Measurements from ENCODE around the gene MBP. TPM values are rescaled to one million over a fixed set of nuclear protein-coding genes. Genes with fewer than 3 reads are reported as not detected.

The MBP gene
- total and polyA plus RNA-seq, 2 donors from 2014 or later = 15.1 to 61.2 TPM

DNA sequence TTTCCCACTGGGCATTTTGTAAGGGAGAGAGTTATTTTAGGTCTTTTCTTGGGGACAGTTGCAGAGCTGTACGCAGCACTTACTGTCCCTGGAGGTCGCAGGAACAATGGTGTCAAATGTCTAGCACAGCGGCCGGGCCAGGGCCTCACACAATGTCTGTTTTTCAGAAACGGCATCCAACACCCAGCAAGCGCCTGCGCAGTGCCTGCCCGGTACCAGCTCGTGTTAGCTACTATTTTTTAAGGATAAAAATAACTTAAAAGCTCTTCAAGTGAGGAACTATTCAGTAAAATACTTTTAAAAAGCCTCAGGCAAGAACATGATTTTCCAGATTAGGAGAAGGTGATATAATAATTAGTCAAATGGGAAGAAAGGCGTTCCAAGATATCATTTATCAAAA lies 90.0 kb downstream of the MBP start:
- intact Hi-C loops (cut with DNase I) = no loop called here
- H3K27me3 ChIP-seq (ENCODE audit: control insufficient read depth, insufficient read depth, low read length) = no peaks in the 10 kb centered on the region
- H3K9ac ChIP-seq (ENCODE audit: low read length in 3 of 3) = no peak overlapping the region
- no peak for FAIRE-seq
- peaks cover 0 to 5% (median 0%) of the 10 kb centered on the region in 3 donors for H3K4me1 ChIP-seq (ENCODE audit: control insufficient read depth in 2 of 3, insufficient read depth in 2 of 3, low read depth in 1 of 3, low read length in 3 of 3)
- H3K27ac ChIP-seq (ENCODE audit: low read depth in 2 of 2, low read length in 2 of 2) = no peak overlapping the region
- H3K36me3 ChIP-seq (ENCODE audit: control insufficient read depth in 2 of 3, insufficient read depth in 3 of 3, low read length in 3 of 3) = peaks cover 0 to 2% (median 0%) of the 10 kb centered on the region in 3 donors
- DNase-seq = no peak
- TF ChIP-seq, protein P1, sequence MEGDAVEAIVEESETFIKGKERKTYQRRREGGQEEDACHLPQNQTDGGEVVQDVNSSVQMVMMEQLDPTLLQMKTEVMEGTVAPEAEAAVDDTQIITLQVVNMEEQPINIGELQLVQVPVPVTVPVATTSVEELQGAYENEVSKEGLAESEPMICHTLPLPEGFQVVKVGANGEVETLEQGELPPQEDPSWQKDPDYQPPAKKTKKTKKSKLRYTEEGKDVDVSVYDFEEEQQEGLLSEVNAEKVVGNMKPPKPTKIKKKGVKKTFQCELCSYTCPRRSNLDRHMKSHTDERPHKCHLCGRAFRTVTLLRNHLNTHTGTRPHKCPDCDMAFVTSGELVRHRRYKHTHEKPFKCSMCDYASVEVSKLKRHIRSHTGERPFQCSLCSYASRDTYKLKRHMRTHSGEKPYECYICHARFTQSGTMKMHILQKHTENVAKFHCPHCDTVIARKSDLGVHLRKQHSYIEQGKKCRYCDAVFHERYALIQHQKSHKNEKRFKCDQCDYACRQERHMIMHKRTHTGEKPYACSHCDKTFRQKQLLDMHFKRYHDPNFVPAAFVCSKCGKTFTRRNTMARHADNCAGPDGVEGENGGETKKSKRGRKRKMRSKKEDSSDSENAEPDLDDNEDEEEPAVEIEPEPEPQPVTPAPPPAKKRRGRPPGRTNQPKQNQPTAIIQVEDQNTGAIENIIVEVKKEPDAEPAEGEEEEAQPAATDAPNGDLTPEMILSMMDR (IDR thresholded peaks at IDR 0.05; ENCODE audit: borderline replicate concordance, extremely low read depth, insufficient read depth) = no peak
- H3K9me3 ChIP-seq (ENCODE audit: control insufficient read depth in 2 of 3, insufficient read depth in 1 of 3, low read length in 3 of 3) = no peaks in the 10 kb centered on the region
- H3K4me3 ChIP-seq (ENCODE audit: low read length in 3 of 3) = no peak overlapping the region

- no peaks in the 10 kb centered on the region for H3K36me3 ChIP-seq (ENCODE audit: control insufficient read depth in 2 of 3, insufficient read depth in 3 of 3, low read length in 3 of 3)
- H3K27ac ChIP-seq (ENCODE audit: low read depth in 2 of 2, low read length in 2 of 2) = peak overlapping the region in 1 of 2 donors; percentile 17
- TF ChIP-seq, protein P1 (IDR thresholded peaks at IDR 0.05; ENCODE audit: borderline replicate concordance, extremely low read depth, insufficient read depth) = no peak
- no peaks in the 10 kb centered on the region for H3K27me3 ChIP-seq (ENCODE audit: control insufficient read depth, insufficient read depth, low read length)
- no peak overlapping the region for H3K4me3 ChIP-seq (ENCODE audit: low read length in 3 of 3)
- H3K9me3 ChIP-seq (ENCODE audit: control insufficient read depth in 2 of 3, insufficient read depth in 1 of 3, low read length in 3 of 3) = no peaks in the 10 kb centered on the region
- DNase-seq (peak in 1 of 5 donors; percentile 72), FAIRE-seq (no peak)
- H3K4me1 ChIP-seq (ENCODE audit: control insufficient read depth in 2 of 3, insufficient read depth in 2 of 3, low read depth in 1 of 3, low read length in 3 of 3) = peaks cover 0 to 5% (median 0%) of the 10 kb centered on the region in 3 donors
- intact Hi-C loops (cut with DNase I) = no loop called here
- no peak overlapping the region for H3K9ac ChIP-seq (ENCODE audit: low read length in 3 of 3)
Measured at GRCh38 chr18:77039196-77040130, 93.1 kb downstream of the MBP start.

DNA sequence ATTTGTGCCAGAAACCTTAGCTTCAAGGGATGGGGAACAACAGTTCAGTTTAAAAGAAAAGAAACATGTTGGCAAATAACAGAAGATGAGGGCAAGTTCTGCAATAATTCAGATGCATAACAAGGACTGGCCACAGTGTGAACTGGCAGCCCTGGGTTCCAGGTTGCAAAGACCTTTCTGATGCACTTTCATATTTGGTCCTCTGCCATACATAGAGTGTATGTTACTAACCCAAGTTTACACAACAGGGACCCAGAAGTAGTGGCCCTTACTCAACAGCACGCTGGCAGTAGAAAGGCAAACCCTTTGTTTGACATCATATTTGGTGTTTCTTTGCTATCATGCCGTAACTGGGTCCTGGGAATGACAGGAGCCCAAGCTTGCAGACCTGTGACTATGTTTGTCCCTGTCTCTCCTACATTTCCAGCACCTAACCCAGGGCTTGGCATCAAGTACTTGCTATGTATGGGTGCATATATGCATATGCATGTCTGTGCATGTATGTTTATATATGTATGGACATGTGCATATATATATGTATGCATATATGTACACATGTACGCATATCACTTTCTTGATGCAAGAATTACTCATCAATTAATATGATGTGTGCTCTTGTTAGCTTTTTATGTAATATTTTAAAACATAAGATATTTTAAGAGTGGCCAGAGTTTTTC lies 94.3 kb downstream of the MBP start:
- no peaks in the 10 kb centered on the region for H3K9me3 ChIP-seq (ENCODE audit: control insufficient read depth in 2 of 3, insufficient read depth in 1 of 3, low read length in 3 of 3)
- H3K9ac ChIP-seq (ENCODE audit: low read length in 3 of 3) = no peak overlapping the region
- no peak overlapping the region for H3K27ac ChIP-seq (ENCODE audit: low read depth in 2 of 2, low read length in 2 of 2)
- DNase-seq (no peak), FAIRE-seq (no peak)
- H3K4me1 ChIP-seq (ENCODE audit: control insufficient read depth in 2 of 3, insufficient read depth in 2 of 3, low read depth in 1 of 3, low read length in 3 of 3) = peaks cover 0 to 5% (median 0%) of the 10 kb centered on the region in 3 donors
- intact Hi-C loops (cut with DNase I) = no loop called here
- TF ChIP-seq, protein P1 (IDR thresholded peaks at IDR 0.05; ENCODE audit: borderline replicate concordance, extremely low read depth, insufficient read depth) = no peak
- H3K27me3 ChIP-seq (ENCODE audit: control insufficient read depth, insufficient read depth, low read length) = no peaks in the 10 kb centered on the region
- H3K36me3 ChIP-seq (ENCODE audit: control insufficient read depth in 2 of 3, insufficient read depth in 3 of 3, low read length in 3 of 3) = no peaks in the 10 kb centered on the region
- H3K4me3 ChIP-seq (ENCODE audit: low read length in 3 of 3) = no peak overlapping the region
